ENCODE data around the gene GFOD2. TPM values are rescaled to one million over a fixed set of nuclear protein-coding genes. Genes with fewer than 3 reads are reported as not detected.

The GFOD2 gene
- total RNA-seq, 1 donor from 2014 or later = 32.7 TPM

DNA sequence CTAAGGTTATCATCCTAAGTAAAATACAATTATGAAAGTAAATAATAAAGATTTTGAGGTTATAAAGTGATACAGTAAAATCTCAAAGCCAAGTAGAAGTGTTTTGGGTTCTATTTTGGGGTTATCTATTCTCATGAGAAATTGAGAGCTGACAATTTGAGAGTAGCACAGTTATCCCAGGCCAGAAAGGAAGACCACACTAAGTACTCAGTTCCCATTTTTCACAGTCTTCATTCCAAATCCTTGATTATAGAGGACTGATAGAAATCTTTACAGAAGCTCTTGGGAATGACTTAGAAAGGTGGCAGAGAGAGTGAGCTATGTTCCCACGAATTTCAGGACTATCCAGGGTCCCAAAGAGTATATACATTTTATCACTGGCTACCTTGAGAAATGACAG lies 4.6 kb downstream of the GFOD2 start:
- Histone ChIP-seq H3K9me3 (no peaks in the 10 kb centered on the region), H3K4me3 (no peak overlapping the region), H3K36me3 (no peaks in the 10 kb centered on the region), H3K27ac (no peak overlapping the region), H3K27me3 (no peaks in the 10 kb centered on the region), H3K4me1 (peaks cover 19% of the 10 kb centered on the region)
- no peak for TF ChIP-seq POLR2AphosphoS5 (IDR thresholded peaks at IDR 0.05; ENCODE audit: insufficient read depth in 1 of 2, low read depth in 1 of 2)
- no peak for TF ChIP-seq POLR2A (IDR thresholded peaks at IDR 0.05)
- TF ChIP-seq, protein P1, sequence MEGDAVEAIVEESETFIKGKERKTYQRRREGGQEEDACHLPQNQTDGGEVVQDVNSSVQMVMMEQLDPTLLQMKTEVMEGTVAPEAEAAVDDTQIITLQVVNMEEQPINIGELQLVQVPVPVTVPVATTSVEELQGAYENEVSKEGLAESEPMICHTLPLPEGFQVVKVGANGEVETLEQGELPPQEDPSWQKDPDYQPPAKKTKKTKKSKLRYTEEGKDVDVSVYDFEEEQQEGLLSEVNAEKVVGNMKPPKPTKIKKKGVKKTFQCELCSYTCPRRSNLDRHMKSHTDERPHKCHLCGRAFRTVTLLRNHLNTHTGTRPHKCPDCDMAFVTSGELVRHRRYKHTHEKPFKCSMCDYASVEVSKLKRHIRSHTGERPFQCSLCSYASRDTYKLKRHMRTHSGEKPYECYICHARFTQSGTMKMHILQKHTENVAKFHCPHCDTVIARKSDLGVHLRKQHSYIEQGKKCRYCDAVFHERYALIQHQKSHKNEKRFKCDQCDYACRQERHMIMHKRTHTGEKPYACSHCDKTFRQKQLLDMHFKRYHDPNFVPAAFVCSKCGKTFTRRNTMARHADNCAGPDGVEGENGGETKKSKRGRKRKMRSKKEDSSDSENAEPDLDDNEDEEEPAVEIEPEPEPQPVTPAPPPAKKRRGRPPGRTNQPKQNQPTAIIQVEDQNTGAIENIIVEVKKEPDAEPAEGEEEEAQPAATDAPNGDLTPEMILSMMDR (IDR thresholded peaks at IDR 0.05) = no peak
- intact Hi-C loops (cut with DNase I) = no loop called here
- DNase-seq (ENCODE audit: extremely low spot score in 2 of 2) = no peak

DNA sequence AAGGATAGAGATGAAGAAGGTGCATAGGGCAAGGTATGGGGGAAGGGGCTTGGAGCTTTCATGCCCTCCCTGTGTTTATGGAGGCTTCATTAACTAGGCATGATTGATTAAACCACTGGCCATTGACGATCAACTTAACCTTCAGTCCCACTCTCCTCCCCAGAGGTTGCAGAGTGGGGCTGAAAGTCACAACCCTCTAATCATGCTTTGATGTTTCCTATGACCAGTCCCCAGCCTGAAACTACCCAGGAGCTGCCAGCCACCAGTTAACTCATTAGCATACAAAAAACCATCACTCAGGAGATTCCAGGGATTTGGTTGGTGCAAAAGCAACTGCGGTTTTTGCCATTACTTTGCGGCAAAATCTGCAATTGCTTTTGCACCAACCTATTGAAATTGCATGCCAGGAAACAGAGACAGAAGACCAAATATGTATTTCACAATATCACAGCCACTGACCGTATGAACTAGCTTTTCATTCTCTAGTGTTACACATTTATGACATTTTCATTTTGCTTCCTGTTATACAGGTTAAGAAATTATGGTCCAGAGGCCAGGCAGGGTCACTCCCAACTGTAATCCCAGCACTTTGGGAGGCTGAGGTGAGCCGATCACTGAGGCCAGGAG lies 5.4 kb downstream of the GFOD2 start:
- peaks cover 19% of the 10 kb centered on the region for H3K4me1 ChIP-seq
- TF ChIP-seq POLR2AphosphoS5 (IDR thresholded peaks at IDR 0.05; ENCODE audit: insufficient read depth in 1 of 2, low read depth in 1 of 2) (no peak), POLR2A (IDR thresholded peaks at IDR 0.05) (no peak)
- TF ChIP-seq, protein P1 (IDR thresholded peaks at IDR 0.05) = no peak
- no peak overlapping the region for H3K27ac ChIP-seq

DNA sequence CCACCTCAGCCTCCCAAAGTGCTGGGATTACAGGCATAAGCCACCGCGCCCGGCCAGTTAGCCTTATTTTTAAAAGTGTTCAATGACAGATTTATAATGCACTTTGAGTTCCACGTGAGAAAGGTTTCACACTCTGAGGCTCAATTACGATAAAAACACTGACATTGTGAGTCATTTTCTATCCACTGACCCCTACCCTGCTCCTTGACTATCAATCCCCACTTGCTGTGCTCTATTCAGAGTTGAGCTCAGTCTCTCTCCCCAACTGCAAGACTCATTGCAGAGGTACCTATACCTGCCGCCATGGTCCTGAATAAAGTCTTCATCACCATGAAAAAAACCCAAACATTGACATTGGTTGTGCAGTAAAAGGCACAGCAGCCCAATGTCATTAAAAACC lies 8.5 kb downstream of the GFOD2 start:
- no peaks in the 10 kb centered on the region for H3K27me3 ChIP-seq
- H3K4me3 ChIP-seq = no peak overlapping the region
- TF ChIP-seq POLR2A (IDR thresholded peaks at IDR 0.05) (no peak), POLR2AphosphoS5 (IDR thresholded peaks at IDR 0.05; ENCODE audit: insufficient read depth in 1 of 2, low read depth in 1 of 2) (no peak)
- TF ChIP-seq, protein P1 (IDR thresholded peaks at IDR 0.05) = no peak
- no peaks in the 10 kb centered on the region for H3K36me3 ChIP-seq
- no peaks in the 10 kb centered on the region for H3K9me3 ChIP-seq
- H3K27ac ChIP-seq = no peak overlapping the region
- intact Hi-C loops (cut with DNase I) = no loop called here
- no peak for DNase-seq (ENCODE audit: extremely low spot score in 2 of 2)
- H3K4me1 ChIP-seq = no peaks in the 10 kb centered on the region

More for the DNA sequence above, 5.4 kb downstream of the GFOD2 start:
- no peak overlapping the region for H3K4me3 ChIP-seq
- H3K27me3 ChIP-seq = no peaks in the 10 kb centered on the region
- intact Hi-C loops (cut with DNase I) = no loop called here
- no peaks in the 10 kb centered on the region for H3K36me3 ChIP-seq
- no peak for DNase-seq (ENCODE audit: extremely low spot score in 2 of 2)
- no peaks in the 10 kb centered on the region for H3K9me3 ChIP-seq

DNA sequence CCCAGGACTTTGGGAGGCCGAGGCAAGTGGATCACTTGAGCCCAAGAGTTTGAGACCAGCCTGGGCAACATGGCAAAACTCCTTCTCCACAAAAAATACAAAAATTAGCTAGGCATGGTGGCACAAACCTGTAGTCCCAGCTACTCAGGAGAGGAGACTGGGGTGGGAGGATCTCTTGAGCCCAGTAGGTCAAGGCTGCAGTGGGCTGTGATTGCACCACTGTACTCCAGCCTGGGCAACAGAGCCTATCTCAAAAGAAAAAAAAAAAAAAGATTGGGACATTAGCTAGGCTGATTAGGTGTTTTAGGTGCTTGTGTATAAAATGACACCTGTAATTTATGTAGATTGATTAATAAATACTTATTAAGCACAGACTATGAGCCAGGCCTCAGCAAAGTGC lies 10.1 kb downstream of the GFOD2 start:
- Histone ChIP-seq H3K9me3 (no peaks in the 10 kb centered on the region), H3K4me3 (no peak overlapping the region), H3K27me3 (no peaks in the 10 kb centered on the region), H3K4me1 (no peaks in the 10 kb centered on the region), H3K27ac (no peak overlapping the region), H3K36me3 (no peaks in the 10 kb centered on the region)
- TF ChIP-seq POLR2AphosphoS5 (IDR thresholded peaks at IDR 0.05; ENCODE audit: insufficient read depth in 1 of 2, low read depth in 1 of 2) (no peak), POLR2A (IDR thresholded peaks at IDR 0.05) (no peak)
- TF ChIP-seq, protein P1 (IDR thresholded peaks at IDR 0.05) = no peak
- intact Hi-C loops (cut with DNase I) = no loop called here
- no peak for DNase-seq (ENCODE audit: extremely low spot score in 2 of 2)

DNA sequence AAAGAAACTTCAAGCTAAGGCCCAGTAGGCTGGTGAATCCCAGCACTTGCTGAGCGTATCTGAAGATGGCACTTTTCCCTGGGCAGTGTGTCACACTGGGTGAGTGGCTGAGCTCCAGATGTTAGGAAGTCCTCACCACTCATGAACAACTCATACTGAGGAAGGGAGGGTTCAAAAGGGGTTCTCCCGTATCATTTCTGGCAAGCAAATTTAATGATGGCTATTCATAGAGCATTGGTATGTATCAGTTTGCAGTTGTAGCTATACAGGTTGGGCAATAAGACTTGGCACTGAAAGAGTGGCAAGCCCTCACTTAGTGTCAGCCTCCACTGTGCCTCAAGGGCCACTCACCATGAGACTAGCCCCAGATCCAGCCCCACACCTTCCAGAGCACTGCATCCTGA lies 10.7 kb downstream of the GFOD2 start:
- intact Hi-C loops (cut with DNase I) = no loop called here
- DNase-seq (ENCODE audit: extremely low spot score in 2 of 2) = no peak
- no peaks in the 10 kb centered on the region for H3K36me3 ChIP-seq
- no peaks in the 10 kb centered on the region for H3K27me3 ChIP-seq
- H3K27ac ChIP-seq = no peak overlapping the region
- no peaks in the 10 kb centered on the region for H3K9me3 ChIP-seq
- no peak for TF ChIP-seq POLR2A (IDR thresholded peaks at IDR 0.05)
- TF ChIP-seq, protein P1 (IDR thresholded peaks at IDR 0.05) = no peak
- TF ChIP-seq POLR2AphosphoS5 (IDR thresholded peaks at IDR 0.05; ENCODE audit: insufficient read depth in 1 of 2, low read depth in 1 of 2) = no peak
- peaks cover 4% of the 10 kb centered on the region for H3K4me1 ChIP-seq
- no peak overlapping the region for H3K4me3 ChIP-seq

All from vagina (tissue), 2 donors.